SU-DHL-6 (cell line): ENCODE data around the gene PRDM5.

Experiments used
- H2AFZ ChIP-seq: fragments of 200-600 bp; sonication (generic); 2 replicates; pipeline ENCODE4 v1.6.1; 2014; ENCODE audit warnings: low read depth, mild to moderate bottlenecking, moderate library complexity, mixed read lengths, antibody characterized with exemption, low read length; ENCODE audit not compliant: severe bottlenecking
- H3F3A ChIP-seq: fragments of 200-600 bp; shearing (Covaris generic); 2 replicates; pipeline ENCODE4 v1.6.0; 2016; ENCODE audit warnings: antibody characterized with exemption, mild to moderate bottlenecking; ENCODE audit not compliant: insufficient read depth
- H3K27ac ChIP-seq: fragments of 200-600 bp; sonication (generic); 2 replicates; pipeline ENCODE4 v1.5.1; 2016; ENCODE audit warnings: low read depth, mild to moderate bottlenecking, low read length, moderate library complexity, mixed read lengths
- H3K27me3 ChIP-seq: fragments of 200-600 bp; sonication (generic), shearing (Covaris generic); 2 replicates; pipeline ENCODE4 v1.6.0; 2014; ENCODE audit warnings: mild to moderate bottlenecking, low read length
- H3K36me3 ChIP-seq: fragments of 200-600 bp; sonication (generic); 2 replicates; pipeline ENCODE4 v1.6.1; 2014; ENCODE audit warnings: mild to moderate bottlenecking, low read length, mixed read lengths
- H3K4me2 ChIP-seq: fragments of 300-600, 200-600 bp; shearing (Covaris generic), sonication (generic); 2 replicates; pipeline ENCODE4 v1.6.0; 2014; ENCODE audit warnings: low read length, low read depth, mild to moderate bottlenecking; ENCODE audit not compliant: poor library complexity, severe bottlenecking
- H3K4me3 ChIP-seq: fragments of 200-600 bp; sonication (generic); 2 replicates; pipeline ENCODE4 v1.5.1; 2014; ENCODE audit warnings: antibody characterized with exemption, low read length, mild to moderate bottlenecking, mixed read lengths; ENCODE audit not compliant: insufficient read depth, poor library complexity, severe bottlenecking
- H3K79me2 ChIP-seq: fragments of 200-600 bp; sonication (generic); 2 replicates; pipeline ENCODE4 v1.6.1; 2014; ENCODE audit warnings: mild to moderate bottlenecking, low read length, moderate library complexity; ENCODE audit not compliant: insufficient read depth
- H3K9ac ChIP-seq: fragments of 200-600 bp; sonication (generic); 2 replicates; pipeline ENCODE4 v1.7.0; 2014; ENCODE audit warnings: mild to moderate bottlenecking, low read length
- H3K9me2 ChIP-seq: fragments of 200-600 bp; sonication (generic); replicated peaks from 2 replicates; pipeline ENCODE4 v1.6.1; 2014; ENCODE audit warnings: low read length; ENCODE audit not compliant: insufficient read depth
- H3K9me3 ChIP-seq: fragments of 200-600 bp; sonication (generic); 2 replicates; pipeline ENCODE4 v1.6.1; 2014; ENCODE audit warnings: low read length, mixed read lengths; ENCODE audit not compliant: insufficient read depth
- H4K20me1 ChIP-seq: fragments of 200-600 bp; sonication (generic); 2 replicates; pipeline ENCODE4 v1.6.1; 2014; ENCODE audit warnings: low read depth, mild to moderate bottlenecking, antibody characterized with exemption, low read length, moderate library complexity, mixed read lengths
- EZH2phosphoT487 ChIP-seq: fragments of 200-600 bp; sonication (generic), shearing (Covaris generic); conservative IDR thresholded peaks from 2 replicates; pipeline ENCODE4 v1.6.1; 2018; ENCODE audit warnings: mild to moderate bottlenecking, antibody characterized with exemption, low read length, moderate library complexity, mixed read lengths
- TF ChIP-seq, protein P1 (sequence below): fragments of 200-600 bp; sonication (generic); IDR thresholded peaks from one replicate; pipeline ENCODE4 v1.5.1; 2017; ENCODE audit warnings: antibody characterized with exemption, mild to moderate bottlenecking, low read length, moderate library complexity; ENCODE audit not compliant: insufficient read depth, poor library complexity, severe bottlenecking

The PRDM5 gene

DNA sequence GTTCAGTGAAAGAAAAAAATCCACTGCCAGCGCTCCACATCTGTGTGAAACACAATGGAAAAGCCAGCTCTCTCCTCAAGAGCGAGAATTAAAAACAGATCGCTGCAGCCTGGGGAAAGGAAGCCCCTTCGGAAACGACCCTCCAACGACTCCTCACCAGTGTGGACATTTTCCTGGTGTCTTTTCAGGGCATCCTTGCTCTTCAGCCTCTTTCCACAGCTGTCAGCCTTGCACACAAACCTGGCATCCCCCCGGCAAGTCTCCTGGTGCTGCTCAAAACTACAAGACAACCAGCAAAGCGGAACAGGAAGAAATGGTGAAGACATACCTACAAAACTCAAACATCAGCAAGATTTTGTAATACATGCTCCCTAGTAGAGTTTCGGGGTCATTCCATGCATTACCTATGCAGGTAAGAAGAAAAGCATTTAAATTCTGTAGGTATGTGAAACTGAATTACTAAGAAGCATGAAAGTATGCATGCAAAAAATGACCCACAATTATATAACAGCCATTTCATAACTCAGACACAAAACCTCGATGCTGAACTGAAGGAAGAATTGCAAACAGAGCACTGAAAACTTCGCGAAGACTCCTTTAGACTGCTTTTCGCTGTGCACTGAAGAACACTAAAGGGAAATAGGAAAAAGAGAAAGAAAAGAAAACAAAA lies 106.1 kb downstream of the PRDM5 start:
- no peaks in the 10 kb centered on the region for H3K9me2 ChIP-seq
- no peaks in the 10 kb centered on the region for H3K79me2 ChIP-seq
- H2AFZ ChIP-seq: no peak overlapping the region
- no peaks in the 10 kb centered on the region for H3K36me3 ChIP-seq
- H4K20me1 ChIP-seq: no peaks in the 10 kb centered on the region
- H3K4me3 ChIP-seq: no peak overlapping the region
- no peak for TF ChIP-seq EZH2phosphoT487
- TF ChIP-seq, protein P1, sequence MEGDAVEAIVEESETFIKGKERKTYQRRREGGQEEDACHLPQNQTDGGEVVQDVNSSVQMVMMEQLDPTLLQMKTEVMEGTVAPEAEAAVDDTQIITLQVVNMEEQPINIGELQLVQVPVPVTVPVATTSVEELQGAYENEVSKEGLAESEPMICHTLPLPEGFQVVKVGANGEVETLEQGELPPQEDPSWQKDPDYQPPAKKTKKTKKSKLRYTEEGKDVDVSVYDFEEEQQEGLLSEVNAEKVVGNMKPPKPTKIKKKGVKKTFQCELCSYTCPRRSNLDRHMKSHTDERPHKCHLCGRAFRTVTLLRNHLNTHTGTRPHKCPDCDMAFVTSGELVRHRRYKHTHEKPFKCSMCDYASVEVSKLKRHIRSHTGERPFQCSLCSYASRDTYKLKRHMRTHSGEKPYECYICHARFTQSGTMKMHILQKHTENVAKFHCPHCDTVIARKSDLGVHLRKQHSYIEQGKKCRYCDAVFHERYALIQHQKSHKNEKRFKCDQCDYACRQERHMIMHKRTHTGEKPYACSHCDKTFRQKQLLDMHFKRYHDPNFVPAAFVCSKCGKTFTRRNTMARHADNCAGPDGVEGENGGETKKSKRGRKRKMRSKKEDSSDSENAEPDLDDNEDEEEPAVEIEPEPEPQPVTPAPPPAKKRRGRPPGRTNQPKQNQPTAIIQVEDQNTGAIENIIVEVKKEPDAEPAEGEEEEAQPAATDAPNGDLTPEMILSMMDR: no peak
- no peak overlapping the region for H3K27ac ChIP-seq
- no peaks in the 10 kb centered on the region for H3K9me3 ChIP-seq
- no peaks in the 10 kb centered on the region for H3K27me3 ChIP-seq
- H3F3A ChIP-seq: no peaks in the 10 kb centered on the region
- H3K4me2 ChIP-seq: no peak overlapping the region
- H3K9ac ChIP-seq: no peak overlapping the region

DNA sequence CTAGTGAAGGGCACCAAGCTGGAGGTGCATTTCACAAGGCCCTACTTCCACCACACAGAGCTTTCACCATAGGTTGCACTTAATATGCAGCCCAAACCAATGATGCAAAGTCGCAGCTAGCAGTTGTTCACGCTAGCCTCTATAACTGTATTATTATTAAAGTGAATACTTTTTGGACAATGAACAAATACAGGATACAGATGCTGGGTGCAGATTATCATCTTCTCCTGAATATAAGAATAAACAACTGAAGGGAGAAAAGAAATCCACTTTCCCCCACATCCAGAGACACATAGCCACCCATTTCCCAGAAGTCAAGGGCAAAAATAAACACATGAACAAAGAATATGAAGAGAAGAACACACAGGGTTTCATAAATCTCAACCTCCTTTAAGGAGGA lies 107.2 kb downstream of the PRDM5 start:
- H3K9me3 ChIP-seq: no peaks in the 10 kb centered on the region
- H3K27ac ChIP-seq: no peak overlapping the region
- no peaks in the 10 kb centered on the region for H4K20me1 ChIP-seq
- TF ChIP-seq EZH2phosphoT487: no peak
- TF ChIP-seq, protein P1: no peak
- no peaks in the 10 kb centered on the region for H3K9me2 ChIP-seq
- H2AFZ ChIP-seq: no peak overlapping the region
- H3F3A ChIP-seq: no peaks in the 10 kb centered on the region
- H3K4me2 ChIP-seq: no peak overlapping the region
- no peak overlapping the region for H3K9ac ChIP-seq
- no peaks in the 10 kb centered on the region for H3K36me3 ChIP-seq
- H3K79me2 ChIP-seq: no peaks in the 10 kb centered on the region
- no peak overlapping the region for H3K4me3 ChIP-seq
- H3K27me3 ChIP-seq: no peaks in the 10 kb centered on the region

DNA sequence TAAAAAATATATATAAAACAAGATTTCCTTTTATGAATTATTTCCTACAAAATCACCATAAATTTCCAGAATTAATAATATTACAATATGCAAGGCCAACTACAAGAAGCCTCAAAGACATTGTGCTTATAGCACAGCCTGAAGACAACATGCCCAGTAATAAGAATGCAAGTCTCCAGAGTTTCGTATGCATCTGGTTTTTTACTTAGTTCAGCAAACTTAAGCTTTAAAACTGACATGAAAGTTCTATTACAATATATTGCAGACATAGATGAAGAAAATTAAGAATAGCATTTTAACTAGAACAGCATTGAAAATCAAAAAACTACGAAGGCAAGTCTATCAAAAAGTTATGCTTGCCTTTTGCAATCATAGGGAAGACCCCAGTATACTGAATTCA lies 107.6 kb downstream of the PRDM5 start:
- H3K4me2 ChIP-seq: no peak overlapping the region
- no peaks in the 10 kb centered on the region for H3K36me3 ChIP-seq
- TF ChIP-seq EZH2phosphoT487: no peak
- TF ChIP-seq, protein P1: no peak
- no peak overlapping the region for H3K9ac ChIP-seq
- H4K20me1 ChIP-seq: no peaks in the 10 kb centered on the region
- H2AFZ ChIP-seq: no peak overlapping the region
- no peak overlapping the region for H3K27ac ChIP-seq
- no peaks in the 10 kb centered on the region for H3K9me3 ChIP-seq
- H3K4me3 ChIP-seq: no peak overlapping the region
- H3F3A ChIP-seq: no peaks in the 10 kb centered on the region
- H3K79me2 ChIP-seq: no peaks in the 10 kb centered on the region
- no peaks in the 10 kb centered on the region for H3K9me2 ChIP-seq
- no peaks in the 10 kb centered on the region for H3K27me3 ChIP-seq
